Stimulated activated CD4-positive, alpha-beta T cell treated with anti-CD3 and anti-CD28 coated beads, Interleukin-4, amount 100 ng/mL, for 4 hours (primary cell): Measurements from ENCODE around the gene SLC25A18.
"Not testable (repeated sequence)": the region's sequence is repeated elsewhere in the genome, so short reads cannot be mapped to it uniquely, and the experiment has no call there.

Experiments used
- DNase-seq, 2 experiments: peaks; one replicate each; pipeline ENCODE4 v3.0.0-alpha.2; 2020

The SLC25A18 gene

GRCh38 chr22:17612057-17612456 lies 48.8 kb downstream of the SLC25A18 start:
- DNase-seq, result no peak

- no peak for DNase-seq
These were observed 50.0 kb downstream of the SLC25A18 start for GRCh38 chr22:17613280-17613679.

- DNase-seq, result no peak
These were observed 64.7 kb downstream of the SLC25A18 start for GRCh38 chr22:17627961-17628405.

- peak; percentile 89 to 93 for DNase-seq
These were observed 65.3 kb downstream of the SLC25A18 start, which contains the start of gene ATP6V1E1 for GRCh38 chr22:17628406-17629172. ATP6V1E1 (minus strand) TSS chr22:17628749; CDS start chr22:17628635, 114 bp downstream.

- DNase-seq, result no peak
These were observed 65.8 kb downstream of the SLC25A18 start for GRCh38 chr22:17629173-17629489.

GRCh38 chr22:17629641-17630040 lies 66.3 kb downstream of the SLC25A18 start:
- DNase-seq, result no peak

- DNase-seq, result no peak
These were observed 67.8 kb downstream of the SLC25A18 start for GRCh38 chr22:17631076-17631565.

GRCh38 chr22:17633217-17633997 lies 70.1 kb downstream of the SLC25A18 start:
- DNase-seq, result no peak

- DNase-seq, result no peak
These were observed 70.7 kb downstream of the SLC25A18 start for GRCh38 chr22:17633998-17634323.

- DNase-seq, result no peak
These were observed 71.4 kb downstream of the SLC25A18 start for GRCh38 chr22:17634696-17635095.

- not testable (repeated sequence) for DNase-seq
These were observed 73.6 kb downstream of the SLC25A18 start for GRCh38 chr22:17636850-17637249.

GRCh38 chr22:17637490-17638181 lies 74.3 kb downstream of the SLC25A18 start:
- no peak for DNase-seq

GRCh38 chr22:17638182-17638431 lies 74.8 kb downstream of the SLC25A18 start:
- DNase-seq, result no peak

- peak; percentile 86 to 87 for DNase-seq
These were observed 75.3 kb downstream of the SLC25A18 start, which contains the start of gene BCL2L13 for GRCh38 chr22:17638432-17639246. BCL2L13 (plus strand) TSS chr22:17638757; CDS start chr22:17655712, 16,955 bp downstream.

- DNase-seq, result no peak
These were observed 76.0 kb downstream of the SLC25A18 start for GRCh38 chr22:17639247-17639741.
